Kidney epithelial cell (primary cell): ENCODE data around the gene RHCG. TPM values are rescaled to one million over a fixed set of nuclear protein-coding genes. Genes with fewer than 3 reads are reported as not detected.

ENCODE experiments used
- DNase-seq: peaks from one replicate; pipeline ENCODE4 v3.0.0-alpha.2; 2010; ENCODE audit warnings: low read depth
- H3K27me3 ChIP-seq: 2 replicates; pipeline ENCODE4 v1.6.0; 2011; ENCODE audit warnings: low read length; ENCODE audit not compliant: control insufficient read depth, insufficient read depth
- H3K36me3 ChIP-seq: 2 replicates; pipeline ENCODE4 v1.5.1; 2011; ENCODE audit warnings: low read length; ENCODE audit not compliant: control insufficient read depth, insufficient read depth
- H3K4me3 ChIP-seq: 2 replicates; pipeline ENCODE4 v1.5.1; 2011; ENCODE audit warnings: low read depth, mild to moderate bottlenecking, control low read depth, low read length
- CTCF ChIP-seq: IDR thresholded peaks from 2 replicates; pipeline ENCODE4 v1.5.1; 2011; ENCODE audit warnings: mild to moderate bottlenecking, moderate library complexity, low read length, control low read depth, inconsistent platforms; ENCODE audit not compliant: insufficient read depth, poor library complexity, severe bottlenecking
- total RNA-seq: library from RNA; depleted of rRNA; stranded (reverse); fragments of >200 nt; gene quantifications from 2 replicates; pipeline ENCODE4 v1.2.3, GENCODE V29; 2015

RHCG gene
- total RNA-seq, 1 donor from 2014 or later: 0.04 TPM

GRCh38 chr15:89524184-89524583, 27.8 kb upstream of the RHCG start:
- H3K4me3 ChIP-seq: no peak overlapping the region
- H3K36me3 ChIP-seq: no peaks in the 10 kb centered on the region
- DNase-seq: no peak
- peaks cover 12% of the 10 kb centered on the region for H3K27me3 ChIP-seq
- no peak for TF ChIP-seq CTCF

GRCh38 chr15:89523101-89523500, 26.7 kb upstream of the RHCG start:
- DNase-seq: no peak
- Histone ChIP-seq H3K27me3 (peaks cover 8% of the 10 kb centered on the region), H3K4me3 (no peak overlapping the region), H3K36me3 (no peaks in the 10 kb centered on the region)
- TF ChIP-seq CTCF: no peak

GRCh38 chr15:89521605-89522004, 25.2 kb upstream of the RHCG start:
- no peak for TF ChIP-seq CTCF

GRCh38 chr15:89515477-89515876, 19.1 kb upstream of the RHCG start:
- Histone ChIP-seq H3K36me3 (no peaks in the 10 kb centered on the region), H3K27me3 (peaks cover 5% of the 10 kb centered on the region), H3K4me3 (no peak overlapping the region)
- DNase-seq: no peak
- no peak for TF ChIP-seq CTCF

More at GRCh38 chr15:89521605-89522004, 25.2 kb upstream of the RHCG start:
- Histone ChIP-seq H3K36me3 (no peaks in the 10 kb centered on the region), H3K27me3 (peaks cover 5% of the 10 kb centered on the region), H3K4me3 (no peak overlapping the region)
- DNase-seq: no peak

- Histone ChIP-seq H3K4me3 (no peak overlapping the region), H3K27me3 (peaks cover 5% of the 10 kb centered on the region), H3K36me3 (no peaks in the 10 kb centered on the region)
- DNase-seq: no peak
- TF ChIP-seq CTCF: no peak
Observed at GRCh38 chr15:89514596-89515406, 18.4 kb upstream of the RHCG start.

GRCh38 chr15:89514186-89514585, 17.8 kb upstream of the RHCG start:
- peaks cover 5% of the 10 kb centered on the region for H3K27me3 ChIP-seq
- TF ChIP-seq CTCF: no peak
- no peak overlapping the region for H3K4me3 ChIP-seq
- no peaks in the 10 kb centered on the region for H3K36me3 ChIP-seq
- DNase-seq: no peak
